GM19035 (cell line): ENCODE measurements around the gene CDH2.

ENCODE experiments used
- ATAC-seq: cut with Tn5 transposase; IDR thresholded peaks from one replicate; pipeline ENCODE4 v1.9.1; 2021; ENCODE audit not compliant: unreplicated experiment

CDH2 gene

DNA sequence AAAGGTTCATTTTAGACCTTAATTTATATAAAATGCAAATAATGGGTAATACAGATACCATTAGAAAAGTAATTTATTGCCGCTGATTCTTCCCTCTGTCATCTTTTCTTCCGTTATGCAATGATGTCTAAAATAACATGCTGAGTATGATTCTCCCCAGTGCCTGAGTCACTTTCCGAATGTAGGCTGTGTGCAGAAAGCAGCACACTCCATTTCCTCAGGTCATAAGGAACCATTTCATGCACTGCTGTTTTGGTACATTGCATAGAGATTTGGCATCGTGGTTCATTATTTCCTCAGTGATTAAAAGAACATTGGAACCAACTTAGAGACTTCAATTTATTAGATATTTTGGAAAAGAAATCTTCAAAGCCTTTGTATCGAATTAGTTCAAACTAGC, 173.5 kb downstream of the CDH2 start:
- no peak for ATAC-seq

DNA sequence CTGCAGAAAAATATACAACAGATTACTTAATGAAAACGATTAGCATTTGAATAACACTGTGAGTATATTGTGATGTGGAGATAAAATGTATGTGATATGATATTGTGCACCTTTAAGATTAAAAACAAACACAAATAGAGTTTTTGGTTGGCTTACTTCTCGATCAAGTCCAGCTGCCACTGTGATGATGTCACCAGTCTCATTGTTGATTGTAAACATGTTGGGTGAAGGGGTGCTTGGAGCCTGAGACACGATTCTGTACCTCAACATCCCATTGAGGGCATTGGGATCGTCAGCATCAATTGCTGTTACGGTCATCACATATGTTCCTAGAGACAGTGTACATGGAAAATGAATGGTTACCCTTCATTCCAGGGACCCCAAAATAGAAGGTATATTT, 174.1 kb downstream of the CDH2 start:
- no peak for ATAC-seq

- no peak for ATAC-seq
Observed at GRCh38 chr18:27996801-27997272, 180.1 kb downstream of the CDH2 start.

- ATAC-seq: no peak
Observed at GRCh38 chr18:27995770-27996502, 181.0 kb downstream of the CDH2 start.

DNA sequence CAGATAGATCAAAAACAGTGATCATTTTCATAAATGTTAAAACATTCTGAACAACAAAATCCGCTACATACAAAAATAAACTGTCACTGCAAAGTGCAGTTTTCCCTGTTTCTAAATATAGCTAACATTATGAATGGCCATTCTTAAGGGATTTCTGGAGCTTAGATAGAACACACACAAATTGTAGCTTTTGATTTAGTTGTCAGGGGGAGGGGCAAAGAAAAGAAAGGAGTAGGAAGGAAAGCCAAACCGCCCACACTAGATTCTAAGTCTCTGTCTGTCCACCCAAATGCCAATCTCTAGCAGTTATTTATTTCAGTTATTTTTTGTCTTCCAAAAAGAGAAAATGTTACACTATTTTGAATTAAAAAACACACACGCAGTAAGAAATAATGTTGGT, 182.4 kb downstream of the CDH2 start:
- ATAC-seq: no peak

DNA sequence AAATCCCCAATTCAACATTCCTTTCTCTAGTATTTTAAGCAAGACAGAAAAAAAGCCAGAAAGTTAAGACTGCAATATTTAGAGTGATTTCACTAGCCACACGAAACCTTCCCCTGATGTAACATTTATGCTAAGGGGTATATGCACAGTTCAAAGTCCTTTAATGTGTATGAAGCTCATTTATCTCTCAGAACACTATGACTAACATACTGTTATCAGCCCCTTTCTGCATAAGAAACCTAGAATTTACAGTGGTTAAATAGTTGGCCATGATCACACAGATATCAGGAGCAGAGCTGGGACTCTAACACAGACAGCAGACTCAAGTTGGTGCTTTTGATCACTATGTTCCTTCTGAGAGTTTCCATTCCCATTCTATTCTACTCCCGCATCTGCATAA, 185.5 kb downstream of the CDH2 start:
- no peak for ATAC-seq

DNA sequence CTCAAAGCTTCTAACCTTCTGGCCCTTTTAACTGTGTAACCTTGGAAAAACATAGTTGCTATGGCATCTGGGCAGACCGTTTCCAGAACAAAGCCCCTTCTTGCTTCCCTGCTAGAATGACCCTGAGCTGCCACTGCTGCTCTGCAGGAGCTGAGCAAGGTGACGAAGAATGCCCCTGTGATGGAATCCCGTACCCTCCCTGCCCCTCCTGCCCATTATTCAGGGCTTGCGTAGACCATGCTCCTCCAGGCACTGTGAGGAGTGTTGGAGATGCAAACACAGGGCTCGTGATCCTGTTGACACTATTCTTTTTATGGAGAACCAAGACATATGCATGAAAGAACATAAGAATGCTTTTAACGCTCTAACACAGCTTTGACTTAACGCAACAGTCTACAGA, 191.1 kb downstream of the CDH2 start:
- ATAC-seq: no peak

- ATAC-seq: no peak
Observed at GRCh38 chr18:27983780-27984179, 193.2 kb downstream of the CDH2 start.

- no peak for ATAC-seq
Observed at GRCh38 chr18:27976806-27977408, 200.0 kb downstream of the CDH2 start.

DNA sequence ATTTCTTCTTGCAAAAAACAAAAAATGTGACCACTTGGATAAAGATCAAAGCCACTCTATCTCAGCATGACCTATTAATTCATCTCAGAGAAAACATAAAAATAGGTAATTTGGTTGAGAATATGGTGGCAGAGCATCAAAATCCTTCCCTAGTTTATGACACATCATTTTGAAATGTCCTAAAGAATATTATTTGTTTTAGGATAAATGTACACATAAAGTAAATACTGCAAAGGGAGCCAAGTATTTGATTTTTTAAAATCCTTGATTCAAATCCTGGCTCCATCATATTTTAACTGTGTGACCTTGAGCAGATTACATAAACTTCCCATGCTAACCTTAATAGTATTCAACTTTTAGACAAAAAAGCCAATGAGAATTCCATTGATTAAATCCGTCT, 206.6 kb downstream of the CDH2 start:
- no peak for ATAC-seq

DNA sequence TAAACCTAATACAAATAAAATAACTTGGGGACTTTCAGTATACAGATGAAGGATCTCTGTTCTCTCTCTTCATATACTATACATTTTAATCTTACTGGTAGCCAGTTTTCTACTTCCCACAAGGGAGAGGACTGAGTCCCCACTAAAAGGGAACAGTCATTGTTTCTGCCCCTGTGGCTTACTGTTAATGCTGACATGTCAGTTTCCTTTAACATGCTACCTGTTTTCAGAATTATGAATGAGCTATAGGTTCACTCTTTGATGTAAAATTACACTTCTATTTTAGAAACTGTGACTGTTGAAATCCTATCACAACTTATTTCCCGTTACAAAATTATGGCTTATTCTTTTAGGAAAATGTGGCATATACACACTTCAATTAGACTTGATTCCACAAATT, 207.7 kb downstream of the CDH2 start:
- no peak for ATAC-seq

- ATAC-seq: no peak
Observed at GRCh38 chr18:27967913-27968824, 208.8 kb downstream of the CDH2 start.

DNA sequence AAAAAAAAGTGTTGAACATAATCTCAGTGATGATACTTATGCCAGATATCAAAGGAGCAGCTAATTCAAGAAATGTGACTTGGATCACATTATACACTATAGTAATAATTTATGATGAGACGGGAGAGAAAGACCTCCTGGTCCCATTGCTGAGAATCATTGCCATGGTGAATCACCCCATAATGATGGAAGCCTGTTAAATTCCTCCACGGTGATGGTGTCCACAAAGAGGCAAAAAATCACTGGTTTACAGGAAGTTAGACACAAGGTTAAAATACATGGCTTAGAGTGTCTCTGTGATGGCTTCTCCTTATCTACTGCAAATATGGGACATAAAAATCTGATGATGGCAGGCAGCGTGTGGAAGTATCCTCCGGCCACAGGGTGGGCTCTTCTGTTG, 210.0 kb downstream of the CDH2 start:
- no peak for ATAC-seq

DNA sequence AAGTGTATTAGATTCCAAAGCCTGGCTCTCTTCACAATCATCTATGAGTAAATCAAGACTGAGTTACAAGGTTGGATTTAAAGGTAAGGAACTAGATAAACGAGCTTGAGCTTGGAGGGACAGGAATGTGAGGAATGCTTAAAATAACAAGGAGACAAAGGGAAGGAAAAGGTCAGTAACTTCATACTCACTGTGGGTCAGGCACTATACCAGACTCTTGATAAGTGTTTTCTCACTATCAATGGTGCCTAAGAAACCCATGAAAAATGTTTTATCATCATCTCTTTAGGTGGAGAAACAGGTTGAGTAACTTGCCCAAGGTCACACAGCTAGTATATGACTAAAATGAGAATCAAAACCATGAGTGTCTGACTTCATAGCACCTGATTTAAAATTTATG, 212.1 kb downstream of the CDH2 start:
- ATAC-seq: no peak

GRCh38 chr18:27959101-27959500, 217.8 kb downstream of the CDH2 start:
- ATAC-seq: no peak

DNA sequence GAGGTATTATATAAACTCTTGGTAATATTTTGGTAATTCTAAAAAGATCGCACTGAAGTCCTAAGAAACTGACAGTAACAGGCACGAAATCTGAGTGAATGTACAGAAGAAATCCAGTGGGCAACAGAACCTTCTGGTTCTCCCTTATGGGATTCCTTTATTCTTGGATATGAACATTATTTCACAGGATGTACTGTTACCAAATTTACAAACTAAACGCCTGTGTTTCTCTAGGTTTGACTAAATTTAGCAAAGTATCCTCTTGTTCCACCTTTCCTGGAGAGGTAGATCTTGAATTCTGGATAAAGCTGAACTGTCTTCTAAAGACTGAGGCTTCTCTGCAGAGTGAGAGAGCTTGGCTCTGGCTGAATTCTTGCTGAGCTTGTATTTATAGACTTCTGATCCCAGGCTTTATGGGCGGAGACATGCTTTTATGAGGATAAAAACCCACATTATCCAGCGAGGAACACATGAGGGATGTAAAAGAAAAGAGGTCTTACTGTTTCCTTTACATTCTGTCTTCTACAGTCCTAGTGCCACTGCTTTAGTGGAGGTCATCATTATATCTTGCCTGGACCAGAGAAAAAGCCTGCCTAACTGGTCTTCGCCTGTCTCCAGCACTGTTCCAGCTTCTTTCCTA, 220.8 kb downstream of the CDH2 start:
- ATAC-seq: no peak

DNA sequence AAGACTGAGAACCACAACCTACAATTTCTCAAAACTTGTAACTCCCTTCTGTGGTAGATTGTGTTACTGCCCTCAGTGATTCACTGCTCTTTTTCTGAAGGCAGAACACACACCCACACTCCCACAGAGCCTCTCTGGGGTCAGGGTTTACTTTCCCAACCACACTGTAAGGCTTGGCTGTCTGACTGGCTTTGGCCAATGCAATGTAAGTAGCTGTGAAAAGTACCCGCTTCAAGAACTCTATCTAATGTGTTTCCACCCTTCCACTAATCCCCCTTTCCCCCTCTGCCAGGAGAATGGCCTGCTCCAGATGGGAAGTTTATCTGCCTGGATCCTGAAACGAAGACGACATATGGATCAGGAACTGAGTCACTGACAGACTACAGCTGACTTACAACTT, 222.7 kb downstream of the CDH2 start:
- ATAC-seq: no peak

DNA sequence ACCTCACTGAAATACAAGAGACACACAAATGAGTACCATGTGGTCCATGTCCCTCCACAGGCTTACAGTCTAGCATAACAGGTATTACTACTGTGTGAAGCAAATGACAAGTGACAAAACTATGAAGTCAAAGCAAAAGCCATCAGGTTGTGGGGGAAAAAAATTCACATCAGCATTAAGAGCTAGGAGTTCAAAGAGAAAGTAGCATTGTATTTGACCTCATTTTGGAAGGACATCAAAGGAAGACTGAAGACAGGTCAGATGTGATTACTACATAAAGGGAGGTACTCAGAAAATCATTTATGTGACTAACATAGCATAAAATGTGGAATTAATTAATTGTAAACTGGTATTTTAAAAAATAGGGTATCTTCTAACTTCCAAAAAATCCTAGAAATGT, 224.2 kb downstream of the CDH2 start:
- ATAC-seq: no peak

GRCh38 chr18:27950648-27951228, 226.2 kb downstream of the CDH2 start:
- no peak for ATAC-seq

DNA sequence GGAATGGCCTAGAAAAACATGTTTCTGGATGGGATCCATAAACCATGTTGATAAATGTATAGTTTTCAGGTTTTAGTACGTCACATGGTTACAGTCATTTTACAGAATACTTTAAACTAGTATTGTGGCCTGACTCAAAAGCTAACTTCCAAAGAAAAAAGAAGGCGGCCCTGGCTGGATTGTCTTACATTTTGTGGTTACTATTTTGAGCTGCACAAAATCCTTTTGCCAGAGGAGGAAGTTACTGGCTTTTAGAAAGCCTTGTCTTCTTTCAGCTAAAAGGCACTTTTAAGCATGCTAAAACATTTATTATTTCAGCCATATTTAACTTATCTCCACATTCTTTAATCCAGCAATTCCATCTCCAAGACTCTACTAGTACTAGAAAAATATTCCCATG, 227.9 kb downstream of the CDH2 start:
- no peak for ATAC-seq

GRCh38 chr18:27942706-27943105, 234.2 kb downstream of the CDH2 start:
- ATAC-seq: no peak
